SK-N-SH (cell line): ENCODE results near the gene B3GALT5. TPM values are rescaled to one million over a fixed set of nuclear protein-coding genes. Genes with fewer than 3 reads are reported as not detected.

ENCODE experiments used
- CTCF ChIA-PET: fragments of 300-600, 350-600 bp; formaldehyde crosslinking; extraction: SDS; loops from one replicate; lab custom pipeline; 2021; lab: Yijun Ruan, JAX
- POLR2A ChIA-PET: fragments of 350-600 bp; sonication (Branson Sonifier 250); formaldehyde crosslinking; extraction: SDS; loops from one replicate; lab custom pipeline; 2020; ENCODE audit warnings: antibody characterized with exemption, inconsistent platforms; lab: Yijun Ruan, JAX
- DNase-seq: peaks from one replicate; pipeline ENCODE4 v3.0.0; 2012
- H2AFZ ChIP-seq: fragments of 200-600 bp; sonication (generic); 2 replicates; pipeline ENCODE4 v1.8.1; 2016; ENCODE audit warnings: antibody characterized with exemption, mild to moderate bottlenecking, low read depth
- H3F3A ChIP-seq: fragments of 200-600 bp; sonication (generic); replicated peaks from 2 replicates; pipeline ENCODE3; 2016; ENCODE audit warnings: antibody characterized with exemption, mild to moderate bottlenecking; ENCODE audit not compliant: insufficient read depth
- H3K27ac ChIP-seq, 2 experiments: fragments of 200-500 bp in 1 of 2; fragments of 200-600 bp in 1 of 2; sonication (Bioruptor generic) in 1 of 2; sonication (generic), shearing (Covaris generic) in 1 of 2; 2 replicates each; pipeline versions ENCODE4 v1.5.1 to v1.6.1; 2014 to 2016; ENCODE audit warnings: low read depth in 2 of 2, inconsistent platforms in 1 of 2, low read length in 1 of 2, mild to moderate bottlenecking in 1 of 2, mixed read lengths in 1 of 2
- H3K27me3 ChIP-seq: fragments of 200-600 bp; sonication (generic), shearing (Covaris generic); 2 replicates; pipeline ENCODE4 v1.6.1; 2016; ENCODE audit warnings: mixed run types; ENCODE audit not compliant: insufficient read depth
- H3K36me3 ChIP-seq, 2 experiments: fragments of 200-500 bp in 1 of 2; fragments of 200-600 bp in 1 of 2; sonication (Bioruptor generic) in 1 of 2; sonication (generic) in 1 of 2; replicated peaks in 1 of 2; 2 replicates each; pipeline versions ENCODE3 to v1.5.1; 2014 to 2016; ENCODE audit warnings: low read length in 1 of 2, mild to moderate bottlenecking in 1 of 2; ENCODE audit not compliant: insufficient read depth in 2 of 2, control insufficient read depth in 1 of 2
- H3K4me1 ChIP-seq, 2 experiments: fragments of 200-500 bp in 1 of 2; fragments of 200-600 bp in 1 of 2; sonication (Bioruptor generic) in 1 of 2; sonication (generic), shearing (Covaris generic) in 1 of 2; 2 replicates each; pipeline versions ENCODE4 v1.5.1 to v1.6.1; 2014 to 2016; ENCODE audit warnings: low read depth in 1 of 2, low read length in 1 of 2, mixed run types in 1 of 2; ENCODE audit not compliant: insufficient read depth in 2 of 2, control insufficient read depth in 1 of 2
- H3K4me2 ChIP-seq: fragments of 200-600 bp; sonication (generic), shearing (Covaris generic); 2 replicates; pipeline ENCODE4 v1.6.1; 2017; ENCODE audit warnings: mixed run types
- H3K4me3 ChIP-seq, 2 experiments: fragments of 200-500 bp in 1 of 2; fragments of 200-600 bp in 1 of 2; sonication (Bioruptor generic) in 1 of 2; sonication (generic), shearing (Covaris generic) in 1 of 2; 2 replicates each; pipeline versions ENCODE4 v1.5.1 to v1.8.1; 2014 to 2016; ENCODE audit warnings: low read depth in 2 of 2, inconsistent platforms in 1 of 2, low read length in 1 of 2, mild to moderate bottlenecking in 1 of 2, mixed read lengths in 1 of 2, moderate library complexity in 1 of 2
- H3K79me2 ChIP-seq: fragments of 200-600 bp; sonication (generic); 2 replicates; pipeline ENCODE4 v1.8.1; 2017; ENCODE audit warnings: mild to moderate bottlenecking; ENCODE audit not compliant: insufficient read depth
- H3K9ac ChIP-seq: fragments of 200-600 bp; sonication (generic); 2 replicates; pipeline ENCODE4 v1.6.1; 2017; ENCODE audit warnings: mixed run types
- H3K9me2 ChIP-seq: fragments of 200-600 bp; sonication (generic); 2 replicates; pipeline ENCODE4 v1.6.1; 2017; ENCODE audit warnings: mixed run types
- H3K9me3 ChIP-seq: fragments of 200-600 bp; sonication (generic); 2 replicates; pipeline ENCODE4 v1.6.1; 2017; ENCODE audit warnings: mixed run types, mild to moderate bottlenecking, moderate library complexity
- H4K20me1 ChIP-seq: fragments of 200-600 bp; sonication (generic); 2 replicates; pipeline ENCODE4 v1.6.1; 2017; ENCODE audit warnings: mild to moderate bottlenecking, mixed run types; ENCODE audit not compliant: insufficient read depth
- FOSL2 ChIP-seq: IDR thresholded peaks from 2 replicates; pipeline ENCODE4 v1.4.0; 2012; ENCODE audit warnings: low read depth, mild to moderate bottlenecking, moderate library complexity, borderline replicate concordance
- JUND ChIP-seq: IDR thresholded peaks from 2 replicates; pipeline ENCODE4 v1.4.0; 2012
- RAD21 ChIP-seq: IDR thresholded peaks from 2 replicates; pipeline ENCODE4 v1.6.1; 2012; ENCODE audit warnings: mild to moderate bottlenecking, low read length
- SIN3A ChIP-seq: IDR thresholded peaks from 2 replicates; pipeline ENCODE4 v1.6.1; 2012; ENCODE audit warnings: low read depth, mild to moderate bottlenecking, low read length, moderate library complexity, borderline replicate concordance
- SMC3 ChIP-seq: IDR thresholded peaks from 2 replicates; pipeline ENCODE4 v1.6.1; 2012; ENCODE audit warnings: low read depth, low read length, improper control_type of control experiment
- TAF1 ChIP-seq: IDR thresholded peaks from 2 replicates; pipeline ENCODE4 v1.6.1; 2012; ENCODE audit warnings: low read depth, mild to moderate bottlenecking, low read length, moderate library complexity, borderline replicate concordance
- WGBS: methylation state at CpG from one replicate; pipeline ENCODE4 v1.1.6; 2017; ENCODE audit warnings: low lambda C conversion rate; 5-methylcytosine and 5-hydroxymethylcytosine counted together
- polyA plus RNA-seq, 3 experiments: library from polyadenylated mRNA; depleted of rRNA; stranded (reverse); fragments of >200 nt; gene quantifications; 2 replicates each; pipeline ENCODE4 v1.2.3, GENCODE V29; 2012
- TF ChIP-seq, protein P1 (sequence below): fragments of 150-350 bp; IDR thresholded peaks from 2 replicates; pipeline ENCODE4 v1.6.1; 2017; ENCODE audit warnings: antibody characterized with exemption, low read length, low read depth, borderline replicate concordance
- TF ChIP-seq, protein P2 (sequence below): IDR thresholded peaks from 2 replicates; pipeline ENCODE4 v1.4.0; 2012; ENCODE audit warnings: low read depth
- TF ChIP-seq, protein P3 (sequence below): fragments of 200-600 bp; sonication (generic); IDR thresholded peaks from 2 replicates; pipeline ENCODE4 v1.6.1; 2017; ENCODE audit warnings: antibody characterized with exemption, mild to moderate bottlenecking, moderate library complexity

The B3GALT5 gene
- polyA plus RNA-seq, 1 of the 3 experiments (the other 2 are of a cell fraction), result 0.35 TPM

GRCh38 chr21:39700318-39700717 is 87.6 kb downstream of the B3GALT5 start (continued):
- TF ChIP-seq, protein P1, sequence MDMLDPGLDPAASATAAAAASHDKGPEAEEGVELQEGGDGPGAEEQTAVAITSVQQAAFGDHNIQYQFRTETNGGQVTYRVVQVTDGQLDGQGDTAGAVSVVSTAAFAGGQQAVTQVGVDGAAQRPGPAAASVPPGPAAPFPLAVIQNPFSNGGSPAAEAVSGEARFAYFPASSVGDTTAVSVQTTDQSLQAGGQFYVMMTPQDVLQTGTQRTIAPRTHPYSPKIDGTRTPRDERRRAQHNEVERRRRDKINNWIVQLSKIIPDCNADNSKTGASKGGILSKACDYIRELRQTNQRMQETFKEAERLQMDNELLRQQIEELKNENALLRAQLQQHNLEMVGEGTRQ, result no peak
- TF ChIP-seq FOSL2 (no peak), JUND (no peak)
- TF ChIP-seq, all 33 proteins: peak for 0

DNA sequence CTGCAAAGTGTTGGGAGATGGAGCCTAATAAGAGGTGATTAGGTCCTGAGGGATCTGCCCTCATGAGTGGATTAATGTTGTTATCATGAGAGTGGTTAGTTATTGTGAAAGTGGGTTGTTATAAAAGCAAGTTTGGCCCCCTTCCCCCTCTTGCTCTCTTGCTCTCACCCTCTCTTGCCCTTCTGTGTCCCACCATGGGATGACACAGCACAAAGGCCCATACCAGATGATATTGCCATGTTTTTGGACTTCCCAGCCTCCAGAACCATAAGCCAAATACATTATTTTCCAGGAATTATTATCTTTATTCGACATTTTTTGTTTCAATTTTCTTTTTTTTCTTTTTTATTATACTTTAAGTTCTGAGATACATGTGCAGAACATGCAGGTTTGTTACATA is 90.8 kb downstream of the B3GALT5 start:
- no peaks in the 10 kb centered on the region for H4K20me1 ChIP-seq
- H3K4me3 ChIP-seq, result no peak overlapping the region
- H3K9ac ChIP-seq, result no peak overlapping the region
- no peaks in the 10 kb centered on the region for H3K9me2 ChIP-seq
- no peaks in the 10 kb centered on the region for H3K79me2 ChIP-seq
- no peaks in the 10 kb centered on the region for H3K4me1 ChIP-seq
- H3F3A ChIP-seq, result no peaks in the 10 kb centered on the region
- ChIA-PET POLR2A (no interaction called here), CTCF (no interaction called here)
- no peaks in the 10 kb centered on the region for H3K36me3 ChIP-seq
- H3K4me2 ChIP-seq, result no peak overlapping the region
- DNase-seq, result no peak
- H3K9me3 ChIP-seq, result no peaks in the 10 kb centered on the region
- no peak for TF ChIP-seq SIN3A
- no peaks in the 10 kb centered on the region for H3K27me3 ChIP-seq
- H3K27ac ChIP-seq, result no peak overlapping the region
- WGBS, result 3% methylated on average over 1 of the region's 1 CpG
- H2AFZ ChIP-seq, result no peak overlapping the region

DNA sequence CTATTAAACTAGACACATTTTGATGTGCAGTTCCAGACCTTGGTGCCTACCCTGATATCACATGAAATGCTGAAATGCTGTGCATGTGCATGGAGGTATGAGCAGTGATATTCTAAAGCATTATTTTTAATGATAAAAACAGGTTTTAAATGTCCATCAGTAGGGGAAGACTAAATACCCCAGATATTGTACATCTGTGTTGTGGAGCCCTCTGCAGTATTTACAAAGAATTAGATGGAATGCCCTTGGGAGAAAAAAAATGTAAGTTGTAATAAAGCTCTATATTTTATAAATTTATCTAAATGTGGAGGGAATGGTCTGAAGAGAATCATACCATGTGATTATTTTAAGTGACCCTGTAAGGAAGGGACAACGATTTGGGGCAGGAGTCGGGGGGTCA is 93.1 kb downstream of the B3GALT5 start:
- Histone ChIP-seq H4K20me1 (no peaks in the 10 kb centered on the region), H3K9ac (no peak overlapping the region), H3K9me3 (no peaks in the 10 kb centered on the region), H3K27ac (no peak overlapping the region), H3K4me2 (no peak overlapping the region), H3K79me2 (no peaks in the 10 kb centered on the region), H3F3A (no peaks in the 10 kb centered on the region), H3K4me3 (no peak overlapping the region), H3K4me1 (no peaks in the 10 kb centered on the region), H3K27me3 (no peaks in the 10 kb centered on the region), H2AFZ (no peak overlapping the region), H3K9me2 (no peaks in the 10 kb centered on the region), H3K36me3 (no peaks in the 10 kb centered on the region)
- POLR2A ChIA-PET, result no interaction called here
- WGBS, result 16% methylated on average over 2 of the region's 2 CpGs
- CTCF ChIA-PET, result interaction anchor here (0.6 to 17.0 kb wide), 9 partner anchors 9 to 204 kb away, joined by 3 to 244 read pairs (median 4); no protein-coding TSS in a partner anchor
- TF ChIP-seq RAD21, result peak; percentile 57
- TF ChIP-seq, protein P2, sequence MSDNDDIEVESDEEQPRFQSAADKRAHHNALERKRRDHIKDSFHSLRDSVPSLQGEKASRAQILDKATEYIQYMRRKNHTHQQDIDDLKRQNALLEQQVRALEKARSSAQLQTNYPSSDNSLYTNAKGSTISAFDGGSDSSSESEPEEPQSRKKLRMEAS, result no peak
- TF ChIP-seq, protein P3, sequence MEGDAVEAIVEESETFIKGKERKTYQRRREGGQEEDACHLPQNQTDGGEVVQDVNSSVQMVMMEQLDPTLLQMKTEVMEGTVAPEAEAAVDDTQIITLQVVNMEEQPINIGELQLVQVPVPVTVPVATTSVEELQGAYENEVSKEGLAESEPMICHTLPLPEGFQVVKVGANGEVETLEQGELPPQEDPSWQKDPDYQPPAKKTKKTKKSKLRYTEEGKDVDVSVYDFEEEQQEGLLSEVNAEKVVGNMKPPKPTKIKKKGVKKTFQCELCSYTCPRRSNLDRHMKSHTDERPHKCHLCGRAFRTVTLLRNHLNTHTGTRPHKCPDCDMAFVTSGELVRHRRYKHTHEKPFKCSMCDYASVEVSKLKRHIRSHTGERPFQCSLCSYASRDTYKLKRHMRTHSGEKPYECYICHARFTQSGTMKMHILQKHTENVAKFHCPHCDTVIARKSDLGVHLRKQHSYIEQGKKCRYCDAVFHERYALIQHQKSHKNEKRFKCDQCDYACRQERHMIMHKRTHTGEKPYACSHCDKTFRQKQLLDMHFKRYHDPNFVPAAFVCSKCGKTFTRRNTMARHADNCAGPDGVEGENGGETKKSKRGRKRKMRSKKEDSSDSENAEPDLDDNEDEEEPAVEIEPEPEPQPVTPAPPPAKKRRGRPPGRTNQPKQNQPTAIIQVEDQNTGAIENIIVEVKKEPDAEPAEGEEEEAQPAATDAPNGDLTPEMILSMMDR, result peak; percentile 43
- peak; percentile 34; the same call in 1 of the 2 replicates for TF ChIP-seq SMC3
- no peak for TF ChIP-seq TAF1
- no peak for DNase-seq
